DMS53 (cell line): ENCODE data around the gene CHD2.

Source experiments
- DNase-seq: peaks from one replicate; lab custom pipeline; 2025; lab: John Stamatoyannopoulos, UW

Gene CHD2

GRCh38 chr15:92885224-92886041, 14.7 kb upstream of the CHD2 start:
- no peak for DNase-seq

DNA sequence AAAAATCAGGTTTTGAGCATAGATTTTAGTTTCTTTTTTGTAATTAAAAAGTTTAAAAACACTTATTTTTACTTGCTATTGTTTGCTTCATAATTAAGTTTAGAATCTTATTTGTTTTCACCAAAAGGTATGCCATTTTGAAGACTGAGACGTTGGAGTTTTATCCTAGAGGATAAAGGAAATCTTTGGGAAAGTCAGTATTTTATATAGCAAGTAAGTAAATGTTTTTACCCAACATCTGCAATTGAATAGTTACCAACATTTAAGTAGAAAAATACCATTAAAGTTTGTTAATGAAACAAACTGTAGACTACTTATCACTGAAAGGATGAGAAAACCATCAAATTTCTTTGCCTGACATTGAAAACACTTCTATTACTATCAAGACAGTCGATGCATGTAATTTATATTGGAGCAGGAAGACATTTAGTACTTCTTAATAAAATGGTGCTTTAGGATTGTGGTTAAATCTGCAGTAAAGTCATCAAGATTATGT, 14.0 kb upstream of the CHD2 start:
- no peak for DNase-seq

GRCh38 chr15:92886815-92887214, 13.3 kb upstream of the CHD2 start:
- no peak for DNase-seq

- no peak for DNase-seq
Observed at GRCh38 chr15:92887869-92888268, 12.3 kb upstream of the CHD2 start.

GRCh38 chr15:92889390-92890107, 10.6 kb upstream of the CHD2 start:
- DNase-seq, result no peak

- no peak for DNase-seq
Observed at GRCh38 chr15:92891533-92892200, 8.5 kb upstream of the CHD2 start.

- DNase-seq, result no peak
Observed at GRCh38 chr15:92892201-92892555, 7.9 kb upstream of the CHD2 start.

- DNase-seq, result no peak
Observed at GRCh38 chr15:92893200-92893599, 6.9 kb upstream of the CHD2 start.

- no peak for DNase-seq
Observed at GRCh38 chr15:92896561-92896960, 3.6 kb upstream of the CHD2 start.

GRCh38 chr15:92897620-92898019, 2.5 kb upstream of the CHD2 start:
- DNase-seq, result no peak

GRCh38 chr15:92898988-92899582, 1.0 kb upstream of the CHD2 start:
- no peak for DNase-seq

GRCh38 chr15:92899601-92899947, 550 bp upstream of the CHD2 start:
- peak; percentile 75 for DNase-seq

DNA sequence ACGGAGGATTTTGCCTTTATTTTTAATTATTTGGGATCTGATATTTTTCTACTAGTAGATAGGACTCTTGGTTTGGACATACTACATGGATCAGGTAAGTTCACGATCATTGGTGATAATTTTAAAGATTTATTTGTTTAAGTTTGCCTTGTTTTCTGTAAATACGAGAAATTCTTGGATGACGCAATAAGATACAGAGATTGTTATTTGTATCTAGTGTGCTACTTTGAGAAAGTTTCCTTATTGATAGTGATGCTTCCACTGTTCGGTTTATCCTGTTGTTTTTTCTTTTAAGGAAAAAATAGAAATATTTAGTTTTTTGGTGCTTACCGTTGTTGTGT, 577 bp downstream of the CHD2 start:
- DNase-seq, result peak; percentile 37

DNA sequence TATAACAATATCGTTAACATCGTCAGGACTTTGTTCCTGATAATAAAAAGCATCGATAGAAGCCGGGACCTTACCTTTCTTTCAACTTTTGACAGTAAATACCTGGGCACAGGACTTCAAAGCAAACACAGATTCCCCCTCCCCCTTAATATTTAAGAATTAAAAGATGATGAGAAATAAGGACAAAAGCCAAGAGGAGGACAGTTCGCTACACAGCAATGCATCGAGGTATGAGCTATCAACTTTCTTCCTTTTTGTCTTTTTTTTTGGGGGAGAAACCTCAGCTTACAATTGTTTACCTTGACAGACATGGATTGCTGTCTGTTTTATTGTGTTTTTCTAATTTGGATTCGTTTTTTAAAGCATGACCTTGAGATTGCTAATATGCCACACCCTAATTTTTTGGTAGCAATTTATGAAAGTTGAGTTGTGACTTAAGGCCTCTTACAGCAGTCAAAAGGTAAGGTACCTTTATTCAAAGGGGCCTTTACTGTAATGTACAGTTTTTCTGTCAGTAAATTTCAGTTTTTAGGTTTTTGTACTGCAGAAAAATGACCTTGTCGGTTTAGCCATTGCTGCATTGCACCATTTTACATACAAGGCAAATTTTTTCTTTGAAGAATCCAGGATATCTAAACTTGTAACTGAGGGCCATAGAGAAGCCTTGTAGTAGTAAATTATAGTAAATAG, 1.1 kb downstream of the CHD2 start:
- peak; percentile 30 for DNase-seq

DNA sequence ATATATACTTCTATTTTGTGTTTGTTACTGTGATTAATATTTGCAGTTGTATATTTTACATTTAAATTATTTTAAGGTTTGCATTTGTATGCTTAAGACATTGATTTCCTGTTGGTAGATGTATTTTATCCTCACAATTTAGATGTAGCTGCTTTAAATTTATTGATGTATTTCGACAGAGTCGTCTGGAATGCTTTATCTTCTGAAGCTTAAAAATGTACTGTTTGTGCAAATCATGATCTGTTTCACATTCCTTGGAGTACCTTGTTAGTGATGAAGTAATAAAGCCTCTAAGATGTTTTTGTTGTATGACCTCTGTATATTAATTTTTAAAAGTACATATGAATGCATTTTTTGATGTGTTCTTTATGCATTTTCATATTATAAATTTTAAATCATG, 1.9 kb downstream of the CHD2 start:
- no peak for DNase-seq

DNA sequence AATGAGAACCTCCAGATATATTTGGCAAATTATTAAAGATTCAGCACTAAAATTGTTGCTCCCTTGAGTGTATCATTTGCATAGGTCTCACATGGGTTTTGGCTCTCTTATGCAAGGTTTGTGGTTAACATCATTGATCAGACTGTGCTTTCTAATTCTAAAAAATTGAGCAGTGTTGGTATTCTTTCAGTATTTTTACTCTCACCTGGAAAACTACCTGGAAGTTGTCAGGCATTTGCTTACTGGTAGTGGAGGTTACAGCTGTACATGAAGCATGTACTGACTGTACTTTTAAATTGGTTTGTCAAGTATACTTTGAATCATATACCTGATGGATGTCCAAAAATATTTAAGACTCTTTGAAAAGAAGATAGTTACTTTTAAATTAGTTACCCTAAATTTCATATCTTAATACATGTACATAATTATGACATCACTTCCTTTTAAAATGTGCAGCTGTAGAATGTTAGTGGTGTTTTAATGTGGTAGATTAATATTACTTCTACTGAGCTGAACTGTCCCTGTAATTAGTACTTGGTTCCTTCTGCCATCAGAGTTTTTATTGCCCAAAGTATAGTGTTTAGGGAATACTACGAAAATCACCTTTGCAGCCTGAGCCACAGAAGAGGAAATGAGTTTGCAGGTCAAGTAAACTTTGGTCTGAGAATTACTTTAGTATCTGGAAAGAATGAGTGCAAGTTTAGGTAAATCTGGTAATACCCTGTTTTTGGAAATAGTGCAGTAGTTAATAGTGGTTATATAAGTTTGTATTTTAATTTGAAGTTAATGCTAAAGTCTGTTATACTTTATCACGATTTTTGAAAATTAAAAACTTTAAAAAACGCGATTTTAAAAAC, 2.8 kb downstream of the CHD2 start:
- DNase-seq, result peak; percentile 46

GRCh38 chr15:92903631-92903965, 3.5 kb downstream of the CHD2 start:
- no peak for DNase-seq

DNA sequence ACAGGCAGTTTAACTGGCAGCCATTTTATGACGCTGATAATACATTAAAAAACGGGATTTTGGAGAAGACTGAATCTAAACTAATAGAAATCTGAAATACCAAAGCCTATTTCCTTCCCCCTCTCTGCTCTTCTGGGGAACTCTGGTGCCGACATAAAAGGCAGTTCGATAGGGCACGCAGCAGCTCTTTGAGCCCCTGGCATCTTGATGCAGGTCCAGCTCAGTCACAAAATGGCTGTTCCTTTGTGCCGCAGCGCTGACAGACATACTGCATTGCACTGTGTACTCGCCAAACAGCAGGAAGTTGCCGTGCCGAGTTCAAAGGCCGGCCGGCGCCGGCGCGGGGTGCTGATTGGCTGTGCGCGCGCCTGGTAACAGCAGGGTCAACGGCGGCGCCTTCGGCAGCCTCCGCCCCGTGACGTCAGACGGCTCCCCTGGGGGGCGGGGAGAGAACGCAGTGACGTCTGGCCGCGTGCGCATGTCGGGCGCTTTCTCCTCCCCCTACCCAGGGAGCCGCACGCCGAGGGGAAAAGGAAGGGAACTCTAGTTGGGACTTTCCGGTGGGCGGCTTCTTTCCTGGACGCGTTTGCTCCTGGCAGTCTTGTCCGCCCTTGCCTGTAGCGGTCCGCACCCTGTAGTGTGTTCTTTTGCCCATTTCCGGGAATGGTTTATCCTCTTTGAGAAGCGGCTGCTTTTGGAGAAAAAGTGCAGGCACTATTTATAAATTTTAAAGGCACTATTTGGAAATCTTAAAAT, 4.0 kb downstream of the CHD2 start:
- peak; percentile 98 for DNase-seq

- DNase-seq, result no peak
Observed at GRCh38 chr15:92904722-92905571, 4.8 kb downstream of the CHD2 start.

GRCh38 chr15:92906020-92906419, 5.9 kb downstream of the CHD2 start:
- DNase-seq, result no peak
